GM18505 (cell line): ENCODE data around the gene ZNF438.
"Not testable (repeated sequence)": the region's sequence is repeated elsewhere in the genome, so short reads cannot be mapped to it uniquely, and the experiment has no call there.

Experiments
- ATAC-seq: cut with Tn5 transposase; IDR thresholded peaks from one replicate; pipeline ENCODE4 v1.9.1; 2021; ENCODE audit not compliant: unreplicated experiment
- POLR2A ChIP-seq: IDR thresholded peaks from 4 replicates; pipeline ENCODE4 v1.6.1; 2011; ENCODE audit warnings: borderline replicate concordance; ENCODE audit not compliant: insufficient read depth, insufficient read length; ENCODE audit errors: extremely low read depth

ZNF438 gene

GRCh38 chr10:30996481-30997005 lies 35.1 kb downstream of the ZNF438 start:
- ATAC-seq: no peak
- TF ChIP-seq POLR2A: no peak

- ATAC-seq: no peak
- no peak for TF ChIP-seq POLR2A
Measured at GRCh38 chr10:30995081-30995770, 36.4 kb downstream of the ZNF438 start.

GRCh38 chr10:30993155-30993554 lies 38.5 kb downstream of the ZNF438 start:
- no peak for TF ChIP-seq POLR2A

GRCh38 chr10:30992681-30993080 lies 39.0 kb downstream of the ZNF438 start:
- no peak for TF ChIP-seq POLR2A
- ATAC-seq: no peak

More at GRCh38 chr10:30993155-30993554, 38.5 kb downstream of the ZNF438 start:
- no peak for ATAC-seq

- no peak for TF ChIP-seq POLR2A
- ATAC-seq: no peak
Measured at GRCh38 chr10:30991647-30992011, 40.0 kb downstream of the ZNF438 start.

GRCh38 chr10:30990971-30991646 lies 40.6 kb downstream of the ZNF438 start:
- ATAC-seq: no peak
- no peak for TF ChIP-seq POLR2A

GRCh38 chr10:30990351-30990750 lies 41.3 kb downstream of the ZNF438 start:
- ATAC-seq: no peak
- TF ChIP-seq POLR2A: no peak

- no peak for ATAC-seq
- TF ChIP-seq POLR2A: no peak
Measured at GRCh38 chr10:30988831-30989435, 42.7 kb downstream of the ZNF438 start.

- no peak for TF ChIP-seq POLR2A
- no peak for ATAC-seq
Measured at GRCh38 chr10:30987463-30987862, 44.2 kb downstream of the ZNF438 start.

GRCh38 chr10:30986053-30986555 lies 45.6 kb downstream of the ZNF438 start:
- no peak for ATAC-seq
- no peak for TF ChIP-seq POLR2A

- no peak for TF ChIP-seq POLR2A
- ATAC-seq: no peak
Measured at GRCh38 chr10:30985512-30985911, 46.2 kb downstream of the ZNF438 start.

GRCh38 chr10:30984563-30985328 lies 46.9 kb downstream of the ZNF438 start:
- TF ChIP-seq POLR2A: no peak
- no peak for ATAC-seq

GRCh38 chr10:30983209-30983608 lies 48.5 kb downstream of the ZNF438 start:
- ATAC-seq: not testable (repeated sequence)
